SK-N-MC (cell line): Measurements from ENCODE around the gene RSRC1.

Experiments used
- DNase-seq: peaks from one replicate; pipeline ENCODE4 v3.0.0-alpha.2; 2011; ENCODE audit warnings: low read depth, low spot score
- H3K27ac ChIP-seq: fragments of 200-600 bp; sonication (generic); 2 replicates; pipeline ENCODE4 v1.5.1; 2016; ENCODE audit warnings: mixed run types
- H3K36me3 ChIP-seq: fragments of 200-600 bp; sonication (generic); 2 replicates; pipeline ENCODE4 v1.6.1; 2017; ENCODE audit warnings: antibody characterized with exemption, low read length, mixed read lengths; ENCODE audit not compliant: insufficient read depth
- H3K4me3 ChIP-seq: fragments of 200-600 bp; sonication (generic); 2 replicates; pipeline ENCODE4 v1.5.1; 2016
- H3K9ac ChIP-seq: fragments of 200-600 bp; sonication (generic); 2 replicates; pipeline ENCODE4 v1.8.0; 2017; ENCODE audit warnings: mixed run types, mixed read lengths; ENCODE audit not compliant: insufficient read length
- H3K9me3 ChIP-seq: fragments of 200-600 bp; sonication (generic); 2 replicates; pipeline ENCODE4 v1.6.1; 2017; ENCODE audit warnings: low read depth, mild to moderate bottlenecking, antibody characterized with exemption, low read length, moderate library complexity, mixed read lengths
- EZH2 ChIP-seq: fragments of 200-600 bp; sonication (generic); IDR thresholded peaks from one replicate; pipeline ENCODE4 v1.6.1; 2017; ENCODE audit warnings: antibody characterized with exemption
- FOXP2 ChIP-seq: optimal IDR thresholded peaks from 2 replicates; pipeline ENCODE3; 2011; ENCODE audit warnings: mild to moderate bottlenecking, moderate library complexity; ENCODE audit not compliant: insufficient read depth; ENCODE audit errors: extremely low read length, control extremely low read depth
- POLR2AphosphoS5 ChIP-seq: IDR thresholded peaks from 2 replicates; pipeline ENCODE4 v1.6.1; 2012; ENCODE audit warnings: mild to moderate bottlenecking, low read depth, low read length, borderline replicate concordance

Gene RSRC1

GRCh38 chr3:158347966-158348365 is 238.1 kb downstream of the RSRC1 start:
- no peak for DNase-seq
- Histone ChIP-seq H3K9me3 (no peaks in the 10 kb centered on the region), H3K4me3 (no peak overlapping the region), H3K9ac (no peak overlapping the region), H3K27ac (no peak overlapping the region), H3K36me3 (no peaks in the 10 kb centered on the region)
- no peak for TF ChIP-seq POLR2AphosphoS5
- no peak for TF ChIP-seq EZH2
- TF ChIP-seq FOXP2 = no peak

GRCh38 chr3:158350971-158351370 is 241.1 kb downstream of the RSRC1 start:
- TF ChIP-seq POLR2AphosphoS5 = no peak
- TF ChIP-seq EZH2 = no peak
- no peak for TF ChIP-seq FOXP2
- H3K9ac ChIP-seq = no peak overlapping the region

GRCh38 chr3:158352551-158352950 is 242.7 kb downstream of the RSRC1 start:
- no peak for TF ChIP-seq POLR2AphosphoS5
- TF ChIP-seq FOXP2 = no peak
- Histone ChIP-seq H3K9ac (no peak overlapping the region), H3K27ac (no peak overlapping the region), H3K9me3 (no peaks in the 10 kb centered on the region), H3K4me3 (no peak overlapping the region), H3K36me3 (no peaks in the 10 kb centered on the region)
- no peak for DNase-seq

More at GRCh38 chr3:158350971-158351370, 241.1 kb downstream of the RSRC1 start:
- H3K36me3 ChIP-seq = no peaks in the 10 kb centered on the region
- no peak for DNase-seq
- no peak overlapping the region for H3K4me3 ChIP-seq
- H3K9me3 ChIP-seq = no peaks in the 10 kb centered on the region
- H3K27ac ChIP-seq = no peak overlapping the region

GRCh38 chr3:158354713-158355112 is 244.8 kb downstream of the RSRC1 start:
- no peak for TF ChIP-seq EZH2
- TF ChIP-seq FOXP2 = no peak
- no peak for TF ChIP-seq POLR2AphosphoS5
- Histone ChIP-seq H3K9ac (no peak overlapping the region), H3K4me3 (no peak overlapping the region), H3K36me3 (no peaks in the 10 kb centered on the region), H3K9me3 (no peaks in the 10 kb centered on the region), H3K27ac (no peak overlapping the region)
- no peak for DNase-seq

GRCh38 chr3:158355623-158356588 is 246.0 kb downstream of the RSRC1 start:
- Histone ChIP-seq H3K4me3 (no peak overlapping the region), H3K9ac (no peak overlapping the region), H3K36me3 (no peaks in the 10 kb centered on the region), H3K9me3 (no peaks in the 10 kb centered on the region), H3K27ac (no peak overlapping the region)
- DNase-seq = no peak
- TF ChIP-seq POLR2AphosphoS5 (no peak), FOXP2 (no peak), EZH2 (no peak)

GRCh38 chr3:158359339-158359738 is 249.4 kb downstream of the RSRC1 start:
- TF ChIP-seq FOXP2 (no peak), POLR2AphosphoS5 (no peak), EZH2 (no peak)
- Histone ChIP-seq H3K9me3 (no peaks in the 10 kb centered on the region), H3K4me3 (no peak overlapping the region), H3K36me3 (no peaks in the 10 kb centered on the region), H3K9ac (no peak overlapping the region), H3K27ac (no peak overlapping the region)
- DNase-seq = no peak

- H3K36me3 ChIP-seq = no peaks in the 10 kb centered on the region
- no peak for TF ChIP-seq FOXP2
- no peak for TF ChIP-seq POLR2AphosphoS5
- TF ChIP-seq EZH2 = no peak
- no peak overlapping the region for H3K4me3 ChIP-seq
- no peak overlapping the region for H3K9ac ChIP-seq
- DNase-seq = no peak
- no peaks in the 10 kb centered on the region for H3K9me3 ChIP-seq
- no peak overlapping the region for H3K27ac ChIP-seq
Measured at GRCh38 chr3:158360756-158361448, 251.0 kb downstream of the RSRC1 start.

GRCh38 chr3:158368271-158368670 is 258.4 kb downstream of the RSRC1 start:
- no peak for DNase-seq
- no peak overlapping the region for H3K9ac ChIP-seq
- H3K27ac ChIP-seq = no peak overlapping the region
- H3K4me3 ChIP-seq = no peak overlapping the region
- TF ChIP-seq POLR2AphosphoS5 = no peak
- TF ChIP-seq EZH2 = no peak
- TF ChIP-seq FOXP2 = no peak
- H3K9me3 ChIP-seq = peaks cover 5% of the 10 kb centered on the region; the same call in 1 of the 2 replicates
- no peaks in the 10 kb centered on the region for H3K36me3 ChIP-seq
